HepG2 (cell line): ENCODE results near the gene DEUP1. TPM values are rescaled to one million over a fixed set of nuclear protein-coding genes. Genes with fewer than 3 reads are reported as not detected.
A peak's percentile ranks its signal among the peaks of the same experiment; 100 is the strongest.

Experiments used
- AKAP8 ChIP-seq: sonication (generic); formaldehyde crosslinking; IDR thresholded peaks from 2 replicates; pipeline ENCODE4 v1.5.1; 2020; ENCODE audit warnings: mild to moderate bottlenecking, missing genetic modification reagents
- ATF4 ChIP-seq, 2 experiments: fragments of 450-650 bp in 1 of 2; sonication (generic) in 1 of 2; formaldehyde crosslinking; IDR thresholded peaks; 2 replicates each; pipeline versions ENCODE4 v1.5.0 to v1.8.0; 2020 to 2022; ENCODE audit warnings: mild to moderate bottlenecking in 1 of 2, missing genetic modification reagents in 1 of 2
- CENPBD1 ChIP-seq: sonication (generic); formaldehyde crosslinking; IDR thresholded peaks from 2 replicates; pipeline ENCODE4 v1.8.0; 2022; ENCODE audit warnings: missing genetic modification reagents, low read depth, mild to moderate bottlenecking, borderline replicate concordance
- CREB3 ChIP-seq: sonication (generic); formaldehyde crosslinking; IDR thresholded peaks from 2 replicates; pipeline ENCODE4 v1.5.0; 2020; ENCODE audit warnings: missing genetic modification reagents
- DNMT1 ChIP-seq: sonication (generic); formaldehyde crosslinking; IDR thresholded peaks from 2 replicates; pipeline ENCODE4 v1.5.1; 2020; ENCODE audit warnings: mild to moderate bottlenecking, missing genetic modification reagents
- E2F5 ChIP-seq: sonication (generic); formaldehyde crosslinking; conservative IDR thresholded peaks from 2 replicates; pipeline ENCODE4 v1.4.0; 2020; ENCODE audit warnings: missing genetic modification reagents
- ELF4 ChIP-seq: sonication (generic); formaldehyde crosslinking; IDR thresholded peaks from 2 replicates; pipeline ENCODE4 v1.5.0; 2020; ENCODE audit warnings: missing genetic modification reagents, mild to moderate bottlenecking, moderate library complexity, borderline replicate concordance
- FOXA3 ChIP-seq: IDR thresholded peaks from 2 replicates; pipeline ENCODE4 v1.6.1; 2016; ENCODE audit warnings: missing genetic modification reagents, missing compliant biosample characterization
- FOXK1 ChIP-seq: sonication (generic); formaldehyde crosslinking; IDR thresholded peaks from 2 replicates; pipeline ENCODE4 v1.4.0; 2020; ENCODE audit warnings: low read depth, missing genetic modification reagents, borderline replicate concordance
- GLI4 ChIP-seq: sonication (generic); formaldehyde crosslinking; IDR thresholded peaks from 2 replicates; pipeline ENCODE4 v1.5.1; 2020; ENCODE audit warnings: missing genetic modification reagents, mild to moderate bottlenecking, moderate library complexity, borderline replicate concordance
- KAT7 ChIP-seq: IDR thresholded peaks from 2 replicates; pipeline ENCODE4 v1.6.1; 2018; ENCODE audit warnings: borderline replicate concordance, missing compliant biosample characterization
- PATZ1 ChIP-seq: sonication (generic); formaldehyde crosslinking; IDR thresholded peaks from 2 replicates; pipeline ENCODE4 v1.4.0; 2020; ENCODE audit warnings: missing genetic modification reagents
- SMYD3 ChIP-seq: sonication (generic); formaldehyde crosslinking; IDR thresholded peaks from 2 replicates; pipeline ENCODE4 v1.8.1; 2023; ENCODE audit warnings: mild to moderate bottlenecking, missing genetic modification reagents
- SUZ12 ChIP-seq: fragments of 150-350 bp; IDR thresholded peaks from 2 replicates; pipeline ENCODE4 v1.6.1; 2014; ENCODE audit warnings: low read depth, low read length
- U2AF1 ChIP-seq: fragments of 200-400 bp; formaldehyde crosslinking; optimal IDR thresholded peaks from 2 replicates; pipeline ENCODE3; 2017; ENCODE audit warnings: mild to moderate bottlenecking, low read depth, low read length
- ZNF276 ChIP-seq: sonication (generic); formaldehyde crosslinking; IDR thresholded peaks from 2 replicates; pipeline ENCODE4 v1.4.0; 2020; ENCODE audit warnings: mild to moderate bottlenecking, low read depth, missing genetic modification reagents
- ZNF432 ChIP-seq: sonication (generic); formaldehyde crosslinking; IDR thresholded peaks from 2 replicates; pipeline ENCODE4 v1.5.0; 2020; ENCODE audit warnings: missing genetic modification reagents, mild to moderate bottlenecking, borderline replicate concordance
- ZNF710 ChIP-seq: sonication (generic); formaldehyde crosslinking; IDR thresholded peaks from 2 replicates; pipeline ENCODE4 v1.5.0; 2020; ENCODE audit warnings: mild to moderate bottlenecking, missing genetic modification reagents, borderline replicate concordance
- ZNF766 ChIP-seq: sonication (generic); formaldehyde crosslinking; IDR thresholded peaks from 2 replicates; pipeline ENCODE4 v1.5.0; 2020; ENCODE audit warnings: missing genetic modification reagents, borderline replicate concordance
- ZSCAN25 ChIP-seq: sonication (generic); formaldehyde crosslinking; IDR thresholded peaks from 2 replicates; pipeline ENCODE4 v1.8.0; 2022; ENCODE audit warnings: mild to moderate bottlenecking, missing genetic modification reagents
- polyA plus RNA-seq, 8 experiments: library from polyadenylated mRNA; depleted of rRNA in 3 of 8; stranded (reverse) in 7 of 8; unstranded in 1 of 8; fragments of >200 nt; fragmentation: Illumina TruSeq in 4 of 8; extraction: Trizol in 4 of 8; gene quantifications; 2 replicates each; pipeline versions ENCODE4 v1.2.1 to v1.2.3, GENCODE V29; 2011 to 2016; ENCODE audit warnings: low read depth in 4 of 8, missing spikeins in 1 of 8, mixed read lengths in 1 of 8; ENCODE audit not compliant: insufficient read depth in 1 of 8
- total RNA-seq, 5 experiments: library from RNA; depleted of rRNA; stranded (reverse); fragments of >200 nt; fragmentation: Illumina TruSeq; extraction: Trizol; gene quantifications; 2 replicates each; pipeline ENCODE4 v1.2.3, GENCODE V29; 2016; ENCODE audit warnings: low read depth in 1 of 5

The DEUP1 gene
- total and polyA plus RNA-seq, 2 of the 13 experiments (the other 11 are each of a cell fraction or from before 2014, with no cell fraction given), result not detected

- TF ChIP-seq KAT7 (CRISPR knock-in tag), result no peak
- peak; percentile 81; the same call in 1 of the 2 replicates for TF ChIP-seq ZSCAN25
- TF ChIP-seq CREB3 (CRISPR knock-in tag), result no peak
- TF ChIP-seq FOXK1 (CRISPR knock-in tag), result peak; percentile 88; the same call in 1 of the 2 replicates
- peak; percentile 91 for TF ChIP-seq FOXA3 (CRISPR knock-in tag)
- peak; percentile 95 for TF ChIP-seq ZNF710 (CRISPR knock-in tag)
- TF ChIP-seq ATF4 (CRISPR knock-in tag; IDR thresholded peaks at IDR 0.05), result peak in 1 of 2 experiments; percentile 87; a peak in 2 of 4 replicates
- no peak for TF ChIP-seq SMYD3 (CRISPR knock-in tag)
- 0 out of 2 replicates have a peak, but pooled peaks have one; percentile 72 for TF ChIP-seq AKAP8 (CRISPR knock-in tag)
- TF ChIP-seq ZNF766 (CRISPR knock-in tag), result no peak
- no peak for TF ChIP-seq U2AF1
- TF ChIP-seq ZNF432 (CRISPR knock-in tag), result no peak
- no peak for TF ChIP-seq ZNF276 (CRISPR knock-in tag)
- no peak for TF ChIP-seq GLI4 (CRISPR knock-in tag)
- no peak for TF ChIP-seq CENPBD1 (CRISPR knock-in tag)
- no peak for TF ChIP-seq ELF4 (CRISPR knock-in tag)
- TF ChIP-seq DNMT1 (CRISPR knock-in tag), result no peak
- no peak for TF ChIP-seq SUZ12
- TF ChIP-seq E2F5 (CRISPR knock-in tag), result no peak
- peak; percentile 97 for TF ChIP-seq PATZ1 (CRISPR knock-in tag)
These were observed 156.5 kb downstream of the DEUP1 start (continued) for GRCh38 chr11:93487032-93487483.
